Loucy (cell line): ENCODE measurements around the gene SPINK4.

Experiments used
- H2AFZ ChIP-seq: fragments of 200-600 bp; sonication (generic); 2 replicates; pipeline ENCODE4 v1.6.0; 2016; ENCODE audit warnings: antibody characterized with exemption, mild to moderate bottlenecking, low read length, moderate library complexity
- H3F3A ChIP-seq: fragments of 200-600 bp; 2 replicates; pipeline ENCODE4 v1.6.0; 2016; ENCODE audit warnings: antibody characterized with exemption, low read depth, mild to moderate bottlenecking
- H3K27me3 ChIP-seq: fragments of 200-600 bp; sonication (generic); 2 replicates; pipeline ENCODE4 v1.6.1; 2014; ENCODE audit warnings: low read length, mild to moderate bottlenecking; ENCODE audit not compliant: insufficient read depth, poor library complexity, severe bottlenecking
- H3K36me3 ChIP-seq: fragments of 200-600 bp; sonication (generic); 2 replicates; pipeline ENCODE4 v1.6.1; 2016; ENCODE audit warnings: low read length; ENCODE audit not compliant: insufficient read depth
- H3K4me1 ChIP-seq: fragments of 200-600 bp; sonication (generic); 2 replicates; pipeline ENCODE4 v1.5.1; 2014; ENCODE audit warnings: low read length, mild to moderate bottlenecking; ENCODE audit not compliant: insufficient read depth, poor library complexity, severe bottlenecking
- H3K4me2 ChIP-seq: fragments of 200-600 bp; sonication (generic); 2 replicates; pipeline ENCODE4 v1.6.0; 2014; ENCODE audit warnings: antibody characterized with exemption, low read length, low read depth, mild to moderate bottlenecking; ENCODE audit not compliant: poor library complexity, severe bottlenecking
- H3K4me3 ChIP-seq: fragments of 200-600 bp; sonication (generic); 2 replicates; pipeline ENCODE4 v1.5.1; 2014; ENCODE audit warnings: low read length, mild to moderate bottlenecking, mixed read lengths; ENCODE audit not compliant: poor library complexity, severe bottlenecking
- H3K79me2 ChIP-seq: fragments of 200-600 bp; sonication (generic); 2 replicates; pipeline ENCODE4 v1.6.1; 2014; ENCODE audit warnings: low read length; ENCODE audit not compliant: insufficient read depth
- H3K9ac ChIP-seq: fragments of 200-600 bp; sonication (generic); 2 replicates; pipeline ENCODE4 v1.6.0; 2014; ENCODE audit warnings: mild to moderate bottlenecking, low read depth, low read length, moderate library complexity; ENCODE audit not compliant: poor library complexity, severe bottlenecking
- H3K9me2 ChIP-seq: fragments of 200-600 bp; sonication (generic); replicated peaks from 2 replicates; pipeline ENCODE4 v1.6.1; 2016; ENCODE audit warnings: low read depth, low read length, mixed read lengths
- H3K9me3 ChIP-seq: fragments of 200-600 bp; sonication (generic); 2 replicates; pipeline ENCODE4 v1.6.1; 2014; ENCODE audit warnings: mild to moderate bottlenecking, antibody characterized with exemption, low read length, low read depth; ENCODE audit not compliant: insufficient read depth
- H4K20me1 ChIP-seq: fragments of 200-600 bp; sonication (generic); 2 replicates; pipeline ENCODE4 v1.6.0; 2014; ENCODE audit warnings: antibody characterized with exemption, low read length, mild to moderate bottlenecking; ENCODE audit not compliant: insufficient read depth, poor library complexity, severe bottlenecking
- CTCF ChIP-seq: fragments of 200-600 bp; sonication (generic); conservative IDR thresholded peaks from 2 replicates; pipeline ENCODE4 v1.5.1; 2014; ENCODE audit warnings: mild to moderate bottlenecking, antibody characterized with exemption, low read length
- EZH2phosphoT487 ChIP-seq: fragments of 200-600 bp; IDR thresholded peaks from 2 replicates; pipeline ENCODE4 v1.6.1; 2018; ENCODE audit warnings: antibody characterized with exemption, mild to moderate bottlenecking, moderate library complexity, borderline replicate concordance

Gene SPINK4

GRCh38 chr9:33234511-33235467 is 5.2 kb upstream of the SPINK4 start:
- no peaks in the 10 kb centered on the region for H4K20me1 ChIP-seq
- no peak overlapping the region for H2AFZ ChIP-seq
- H3K9me3 ChIP-seq: no peaks in the 10 kb centered on the region
- no peaks in the 10 kb centered on the region for H3K79me2 ChIP-seq
- no peak overlapping the region for H3K9ac ChIP-seq
- H3F3A ChIP-seq: peaks cover 4% of the 10 kb centered on the region
- H3K4me3 ChIP-seq: no peak overlapping the region
- H3K36me3 ChIP-seq: no peaks in the 10 kb centered on the region
- H3K9me2 ChIP-seq: no peaks in the 10 kb centered on the region
- no peak for TF ChIP-seq EZH2phosphoT487
- TF ChIP-seq CTCF: no peak
- no peak overlapping the region for H3K4me2 ChIP-seq
- H3K27me3 ChIP-seq: no peaks in the 10 kb centered on the region
- peaks cover 11% of the 10 kb centered on the region for H3K4me1 ChIP-seq

GRCh38 chr9:33236571-33236970 is 3.4 kb upstream of the SPINK4 start:
- Histone ChIP-seq H3K9me2 (no peaks in the 10 kb centered on the region), H2AFZ (no peak overlapping the region)
- TF ChIP-seq CTCF: no peak

GRCh38 chr9:33241298-33241697 is 1.3 kb downstream of the SPINK4 start:
- H3K79me2 ChIP-seq: no peaks in the 10 kb centered on the region
- peak overlapping the region; percentile 68 for H3K4me2 ChIP-seq
- no peaks in the 10 kb centered on the region for H3K36me3 ChIP-seq
- TF ChIP-seq EZH2phosphoT487 (no peak), CTCF (no peak)
- H3K9ac ChIP-seq: no peak overlapping the region
- H3K4me1 ChIP-seq: peaks cover 28% of the 10 kb centered on the region
- no peaks in the 10 kb centered on the region for H3K9me3 ChIP-seq
- H3K27me3 ChIP-seq: no peaks in the 10 kb centered on the region
- H4K20me1 ChIP-seq: no peaks in the 10 kb centered on the region
- no peaks in the 10 kb centered on the region for H3K9me2 ChIP-seq
- peaks cover 4% of the 10 kb centered on the region for H3F3A ChIP-seq
- no peak overlapping the region for H3K4me3 ChIP-seq
- H2AFZ ChIP-seq: no peak overlapping the region

More at GRCh38 chr9:33236571-33236970, 3.4 kb upstream of the SPINK4 start:
- no peak overlapping the region for H3K4me3 ChIP-seq
- peaks cover 28% of the 10 kb centered on the region for H3K4me1 ChIP-seq
- H3K36me3 ChIP-seq: no peaks in the 10 kb centered on the region
- H3K9me3 ChIP-seq: no peaks in the 10 kb centered on the region
- H3K4me2 ChIP-seq: no peak overlapping the region
- H3F3A ChIP-seq: peaks cover 4% of the 10 kb centered on the region
- no peaks in the 10 kb centered on the region for H4K20me1 ChIP-seq
- no peaks in the 10 kb centered on the region for H3K27me3 ChIP-seq
- no peaks in the 10 kb centered on the region for H3K79me2 ChIP-seq
- H3K9ac ChIP-seq: no peak overlapping the region
